K562 (cell line): Measurements from ENCODE around the gene KDM4C. TPM values are rescaled to one million over a fixed set of nuclear protein-coding genes. Genes with fewer than 3 reads are reported as not detected.

Experiments used
- AFF4 ChIP-seq: sonication (generic); formaldehyde crosslinking; IDR thresholded peaks from 2 replicates; pipeline ENCODE4 v1.8.0; 2023; ENCODE audit warnings: mild to moderate bottlenecking, missing genetic modification reagents
- ATF7 ChIP-seq: fragments of 450-650 bp; IDR thresholded peaks from 2 replicates; pipeline ENCODE4 v1.7.1; 2014; ENCODE audit warnings: mild to moderate bottlenecking, moderate library complexity
- CC2D1A ChIP-seq: fragments of 450-650 bp; IDR thresholded peaks from 2 replicates; pipeline ENCODE4 v1.6.1; 2017; ENCODE audit warnings: mild to moderate bottlenecking
- CREB1 ChIP-seq, 2 experiments: sonication (generic) in 1 of 2; formaldehyde crosslinking in 1 of 2; IDR thresholded peaks; 2 replicates each; pipeline versions ENCODE4 v1.6.1 to v1.8.0; 2012 to 2022; ENCODE audit warnings: inconsistent platforms in 1 of 2, mild to moderate bottlenecking in 1 of 2, missing genetic modification reagents in 1 of 2, moderate library complexity in 1 of 2
- GATAD2B ChIP-seq: fragments of 450-650 bp; IDR thresholded peaks from 2 replicates; pipeline ENCODE4 v1.6.1; 2017; ENCODE audit warnings: mild to moderate bottlenecking, borderline replicate concordance
- JUND ChIP-seq, 2 experiments: IDR thresholded peaks; 2 replicates in 1 of 2; 3 replicates in 1 of 2; pipeline ENCODE4 v1.6.1; 2011; ENCODE audit warnings: borderline replicate concordance in 2 of 2, low read depth in 2 of 2, low read length in 2 of 2, improper control_type of control experiment in 1 of 2, missing biosample characterization in 1 of 2, missing genetic modification characterization in 1 of 2, missing genetic modification reagents in 1 of 2
- KLF16 ChIP-seq: IDR thresholded peaks from 2 replicates; pipeline ENCODE4 v1.6.1; 2016; ENCODE audit warnings: antibody characterized with exemption
- PCBP1 ChIP-seq: fragments of 200-400 bp; formaldehyde crosslinking; IDR thresholded peaks from 2 replicates; pipeline ENCODE4 v1.6.1; 2018; ENCODE audit warnings: mild to moderate bottlenecking, low read depth, low read length; ENCODE audit not compliant: poor library complexity, severe bottlenecking
- PHF8 ChIP-seq: fragments of 200-600 bp; sonication (generic); IDR thresholded peaks from 2 replicates; pipeline ENCODE4 v1.6.1; 2012; ENCODE audit warnings: mixed run types, mild to moderate bottlenecking, inconsistent platforms, low read length, moderate library complexity, borderline replicate concordance
- POU5F1 ChIP-seq: fragments of 150-350 bp; IDR thresholded peaks from 2 replicates; pipeline ENCODE4 v1.6.1; 2014; ENCODE audit warnings: borderline replicate concordance, low read length, low read depth, mild to moderate bottlenecking; ENCODE audit not compliant: partially characterized antibody
- SMARCB1 ChIP-seq: IDR thresholded peaks from 2 replicates; pipeline ENCODE4 v1.6.1; 2011; ENCODE audit warnings: improper control_type of control experiment, low read depth; ENCODE audit not compliant: insufficient read length
- SMC3 ChIP-seq: conservative IDR thresholded peaks from 2 replicates; pipeline ENCODE4 v1.6.1; 2011; ENCODE audit warnings: low read depth, low read length, improper control_type of control experiment; ENCODE audit not compliant: insufficient read depth
- STAT5A ChIP-seq: IDR thresholded peaks from 2 replicates; pipeline ENCODE4 v1.6.1; 2012; ENCODE audit warnings: low read length, inconsistent platforms, borderline replicate concordance
- STAT5B ChIP-seq: fragments of 250-450 bp; sonication (Bioruptor Pico); IDR thresholded peaks from 2 replicates; pipeline ENCODE4 v1.8.0; 2021; ENCODE audit warnings: mild to moderate bottlenecking, inconsistent platforms
- TCF7L2 ChIP-seq: fragments of 150-350 bp; IDR thresholded peaks from 2 replicates; pipeline ENCODE4 v1.6.1; 2016; ENCODE audit warnings: low read depth, mild to moderate bottlenecking, low read length, moderate library complexity
- ZNF318 ChIP-seq, 2 experiments: fragments of 450-650 bp; IDR thresholded peaks; 2 replicates each; pipeline ENCODE4 v1.6.1; 2016; ENCODE audit warnings: mild to moderate bottlenecking in 2 of 2, borderline replicate concordance in 1 of 2, low read depth in 1 of 2, moderate library complexity in 1 of 2
- polyA plus RNA-seq, 8 experiments: library from polyadenylated mRNA; depleted of rRNA in 4 of 8; stranded (reverse) in 5 of 8; unstranded in 3 of 8; fragments of >200 nt; fragmentation: Nextera tagmentation in 2 of 8; fragmentation: Illumina TruSeq in 1 of 8; extraction: Ambion mirVana in 2 of 8; extraction: Trizol in 1 of 8; gene quantifications; 2 replicates each; pipeline versions ENCODE4 v1.2.1 to v1.2.3, GENCODE V29; 2011 to 2014; ENCODE audit warnings: inconsistent platforms in 1 of 8, missing spikeins in 1 of 8
- total RNA-seq, 7 experiments: library from RNA; depleted of rRNA in 6 of 7; stranded (reverse); fragments of >200 nt in 6 of 7; fragmentation: Illumina TruSeq in 2 of 7; extraction: Trizol in 2 of 7; gene quantifications; 2 replicates each; pipeline versions ENCODE4 v1.2.1 to v1.2.3, GENCODE V29; 2011 to 2021; ENCODE audit warnings: low replicate concordance in 1 of 7

The KDM4C gene
- total and polyA plus RNA-seq, 9 of the 15 experiments (the other 6 are each of a cell fraction or from before 2014, with no cell fraction given), result 5.4 to 17.0 (median 12.6) TPM

GRCh38 chr9:6757132-6757455, 679 bp upstream of the KDM4C start (continued):
- no peak for TF ChIP-seq ZNF318 (IDR thresholded peaks at IDR 0.05; ENCODE audit: borderline replicate concordance in 1 of 2, low read depth in 1 of 2)
- TF ChIP-seq SMC3, result no peak
- TF ChIP-seq PHF8, result no peak
- TF ChIP-seq STAT5A, result peak; percentile 56; the same call in 1 of the 2 replicates
- no peak for TF ChIP-seq CREB1 (IDR thresholded peaks at IDR 0.05)
- no peak for TF ChIP-seq CREB1 (CRISPR knock-in tag; IDR thresholded peaks at IDR 0.05)
- TF ChIP-seq KLF16, result peak; percentile 37; the same call in 1 of the 2 replicates
- no peak for TF ChIP-seq POU5F1
- no peak for TF ChIP-seq SMARCB1
- no peak for TF ChIP-seq STAT5B (CRISPR knock-in tag)
- peak; percentile 76 for TF ChIP-seq TCF7L2
- no peak for TF ChIP-seq PCBP1
- TF ChIP-seq CC2D1A, result no peak
- TF ChIP-seq ATF7, result peak; percentile 92; the same call in 1 of the 2 replicates
- peak; percentile 58; the same call in 1 of the 2 replicates for TF ChIP-seq JUND (IDR thresholded peaks at IDR 0.05; ENCODE audit: borderline replicate concordance, low read depth, low read length)
- peak; percentile 14; the same call in 1 of the 3 replicates for TF ChIP-seq JUND (tag; IDR thresholded peaks at IDR 0.05; ENCODE audit: borderline replicate concordance, low read depth, low read length)
- no peak for TF ChIP-seq GATAD2B
- peak; percentile 61 for TF ChIP-seq AFF4 (CRISPR knock-in tag)
